OCI-LY1 (cell line): Measurements from ENCODE around the gene DCLRE1C.

Source experiments
- H2AFZ ChIP-seq: fragments of 200-600 bp; sonication (generic), shearing (Covaris generic); 2 replicates; pipeline ENCODE4 v1.6.0; 2014; ENCODE audit warnings: antibody characterized with exemption, mild to moderate bottlenecking, low read length
- H3F3A ChIP-seq: fragments of 200-600 bp; sonication (generic), shearing (Covaris generic); 2 replicates; pipeline ENCODE4 v1.6.0; 2014; ENCODE audit warnings: mild to moderate bottlenecking, antibody characterized with exemption, low read length, moderate library complexity; ENCODE audit not compliant: insufficient read depth
- H3K27ac ChIP-seq: fragments of 200-600 bp; sonication (generic); 2 replicates; pipeline ENCODE4 v1.5.1; 2014; ENCODE audit warnings: low read length, mixed run types, mild to moderate bottlenecking, low read depth; ENCODE audit not compliant: poor library complexity, severe bottlenecking
- H3K27me3 ChIP-seq: fragments of 200-600 bp; sonication (generic); 2 replicates; pipeline ENCODE4 v1.6.0; 2014; ENCODE audit warnings: antibody characterized with exemption, mild to moderate bottlenecking, low read length, moderate library complexity; ENCODE audit not compliant: insufficient read depth
- H3K36me3 ChIP-seq: fragments of 200-600 bp; sonication (generic); 2 replicates; pipeline ENCODE4 v1.6.1; 2014; ENCODE audit warnings: mild to moderate bottlenecking, antibody characterized with exemption, low read length, moderate library complexity, mixed read lengths; ENCODE audit not compliant: insufficient read depth
- H3K4me1 ChIP-seq: fragments of 200-600 bp; sonication (generic); 2 replicates; pipeline ENCODE4 v1.5.1; 2014; ENCODE audit warnings: mild to moderate bottlenecking, low read length, moderate library complexity; ENCODE audit not compliant: insufficient read depth, severe bottlenecking
- H3K4me2 ChIP-seq: fragments of 200-600 bp; sonication (generic), shearing (Covaris generic); 2 replicates; pipeline ENCODE4 v1.6.1; 2014; ENCODE audit warnings: low read length
- H3K4me3 ChIP-seq: fragments of 200-600 bp; sonication (generic); 2 replicates; pipeline ENCODE4 v1.5.1; 2014; ENCODE audit warnings: low read length, low read depth, mild to moderate bottlenecking, mixed read lengths; ENCODE audit not compliant: poor library complexity, severe bottlenecking
- H3K79me2 ChIP-seq: fragments of 200-600 bp; shearing (Covaris generic); 2 replicates; pipeline ENCODE4 v1.6.1; 2016; ENCODE audit warnings: mixed run types, low read length, mixed read lengths; ENCODE audit not compliant: insufficient read depth
- H3K9ac ChIP-seq: fragments of 200-600 bp; sonication (generic), shearing (Covaris generic); 2 replicates; pipeline ENCODE4 v1.6.1; 2014; ENCODE audit warnings: mild to moderate bottlenecking, low read length, mixed read lengths
- H3K9me2 ChIP-seq: fragments of 200-600 bp; sonication (generic), shearing (Covaris generic); 2 replicates; pipeline ENCODE4 v1.6.1; 2014; ENCODE audit warnings: low read depth, mild to moderate bottlenecking, low read length, mixed read lengths
- H3K9me3 ChIP-seq: fragments of 200-600 bp; shearing (Covaris generic); 2 replicates; pipeline ENCODE4 v1.6.1; 2014; ENCODE audit warnings: low read length, mixed read lengths
- H4K20me1 ChIP-seq: fragments of 200-600 bp; sonication (generic), shearing (Covaris generic); 2 replicates; pipeline ENCODE4 v1.6.0; 2016; ENCODE audit warnings: mild to moderate bottlenecking, low read length; ENCODE audit not compliant: insufficient read depth
- CTCF ChIP-seq: fragments of 200-600 bp; sonication (generic), shearing (Covaris generic); IDR thresholded peaks from 2 replicates; pipeline ENCODE4 v1.5.1; 2017; ENCODE audit warnings: mild to moderate bottlenecking, antibody characterized with exemption, low read length, moderate library complexity, mixed read lengths
- EZH2 ChIP-seq: fragments of 200-600 bp; sonication (generic), shearing (Covaris generic); IDR thresholded peaks from 2 replicates; pipeline ENCODE4 v1.8.0; 2017; ENCODE audit warnings: borderline replicate concordance, mixed run types, mild to moderate bottlenecking, antibody characterized with exemption, low read length, moderate library complexity, mixed read lengths

The DCLRE1C gene

DNA sequence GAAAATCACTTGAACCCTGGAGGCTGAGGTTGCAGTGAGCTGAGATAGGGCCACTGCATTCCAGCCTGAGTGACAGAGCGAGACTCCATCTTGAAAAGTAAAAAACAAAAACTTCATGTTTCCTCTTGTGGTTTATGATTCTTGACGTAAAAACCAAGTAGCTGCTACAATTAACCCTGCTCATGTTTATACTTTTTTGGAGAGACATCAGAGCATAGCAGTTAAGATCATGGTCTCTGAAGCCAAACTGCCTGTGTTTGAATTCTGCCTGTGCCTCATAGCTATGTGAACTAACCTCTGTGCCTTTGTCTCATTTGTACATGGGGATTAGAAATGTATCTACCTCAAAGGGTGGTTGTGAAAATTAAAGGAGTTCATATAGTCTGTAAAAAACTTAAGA, 48.0 kb downstream of the DCLRE1C start:
- Histone ChIP-seq H3K36me3 (peaks cover 94% of the 10 kb centered on the region), H3K9ac (no peak overlapping the region)

DNA sequence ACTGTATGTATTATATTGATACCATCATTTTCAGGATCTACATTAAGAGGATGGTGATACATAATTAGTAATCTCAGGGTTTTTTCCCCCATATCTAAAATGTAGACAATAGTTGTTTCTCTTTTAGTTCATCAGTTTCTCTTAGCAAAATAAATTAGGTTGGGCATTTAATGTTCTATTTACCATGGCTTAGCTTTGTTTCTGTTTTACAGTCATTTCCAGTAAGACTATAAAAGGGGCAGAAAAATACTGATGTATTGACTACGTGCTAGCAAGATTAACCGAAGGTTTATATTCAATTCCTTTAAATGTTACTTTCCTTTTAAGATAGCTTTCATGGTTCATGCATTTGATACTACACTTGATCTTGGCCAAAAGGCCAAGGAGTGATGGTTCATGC, 49.0 kb downstream of the DCLRE1C start:
- no peak overlapping the region for H3K27ac ChIP-seq
- no peak overlapping the region for H3K4me2 ChIP-seq
- H4K20me1 ChIP-seq: no peaks in the 10 kb centered on the region
- H3K9me2 ChIP-seq: no peaks in the 10 kb centered on the region
- peaks cover 10% of the 10 kb centered on the region for H3K9me3 ChIP-seq
- H3K36me3 ChIP-seq: peaks cover 92% of the 10 kb centered on the region
- no peak overlapping the region for H3K9ac ChIP-seq
- no peak overlapping the region for H2AFZ ChIP-seq
- no peaks in the 10 kb centered on the region for H3K4me1 ChIP-seq
- TF ChIP-seq CTCF (no peak), EZH2 (no peak)
- H3K27me3 ChIP-seq: no peaks in the 10 kb centered on the region
- H3F3A ChIP-seq: peaks cover 6% of the 10 kb centered on the region; the same call in 1 of the 2 replicates
- no peaks in the 10 kb centered on the region for H3K79me2 ChIP-seq
- no peak overlapping the region for H3K4me3 ChIP-seq

More for the DNA sequence above, 48.0 kb downstream of the DCLRE1C start:
- H3K4me2 ChIP-seq: no peak overlapping the region
- H3K4me1 ChIP-seq: no peaks in the 10 kb centered on the region
- H3K27me3 ChIP-seq: no peaks in the 10 kb centered on the region
- H3F3A ChIP-seq: peaks cover 6% of the 10 kb centered on the region; the same call in 1 of the 2 replicates
- H2AFZ ChIP-seq: no peak overlapping the region
- H3K9me2 ChIP-seq: no peaks in the 10 kb centered on the region
- no peaks in the 10 kb centered on the region for H4K20me1 ChIP-seq
- no peak for TF ChIP-seq CTCF
- no peak for TF ChIP-seq EZH2
- H3K9me3 ChIP-seq: peaks cover 10% of the 10 kb centered on the region
- no peak overlapping the region for H3K4me3 ChIP-seq
- no peak overlapping the region for H3K27ac ChIP-seq
- no peaks in the 10 kb centered on the region for H3K79me2 ChIP-seq

- Histone ChIP-seq H2AFZ (no peak overlapping the region), H3K27ac (no peak overlapping the region), H4K20me1 (no peaks in the 10 kb centered on the region), H3K4me2 (no peak overlapping the region), H3K79me2 (no peaks in the 10 kb centered on the region), H3K27me3 (no peaks in the 10 kb centered on the region), H3F3A (peaks cover 6% of the 10 kb centered on the region; the same call in 1 of the 2 replicates), H3K9ac (no peak overlapping the region), H3K4me1 (no peaks in the 10 kb centered on the region), H3K9me3 (peaks cover 7% of the 10 kb centered on the region; the same call in 1 of the 2 replicates), H3K4me3 (no peak overlapping the region), H3K9me2 (no peaks in the 10 kb centered on the region), H3K36me3 (peaks cover 92% of the 10 kb centered on the region)
- no peak for TF ChIP-seq EZH2
- TF ChIP-seq CTCF: peak; percentile 57
Observed at GRCh38 chr10:14904316-14904732, 49.6 kb downstream of the DCLRE1C start.
